ENCODE results near the gene NFKBIB. TPM values are rescaled to one million over a fixed set of nuclear protein-coding genes. Genes with fewer than 3 reads are reported as not detected.
A peak's percentile ranks its signal among the peaks of the same experiment; 100 is the strongest.
"Not testable (repeated sequence)": the region's sequence is repeated elsewhere in the genome, so short reads cannot be mapped to it uniquely, and the experiment has no call there.

The NFKBIB gene, protein sequence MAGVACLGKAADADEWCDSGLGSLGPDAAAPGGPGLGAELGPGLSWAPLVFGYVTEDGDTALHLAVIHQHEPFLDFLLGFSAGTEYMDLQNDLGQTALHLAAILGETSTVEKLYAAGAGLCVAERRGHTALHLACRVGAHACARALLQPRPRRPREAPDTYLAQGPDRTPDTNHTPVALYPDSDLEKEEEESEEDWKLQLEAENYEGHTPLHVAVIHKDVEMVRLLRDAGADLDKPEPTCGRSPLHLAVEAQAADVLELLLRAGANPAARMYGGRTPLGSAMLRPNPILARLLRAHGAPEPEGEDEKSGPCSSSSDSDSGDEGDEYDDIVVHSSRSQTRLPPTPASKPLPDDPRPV
- 10 to 100 TPM; 16.0 to 20.6 (median 18.6) TPM for total RNA-seq
- polyA plus RNA-seq: 28.9 TPM
- long read RNA-seq, donor 1, transcript NFKBIB-204 (5 exons, 1,929 nt): major isoform, 25 of 42 reads
- long read RNA-seq, donor 1, transcript NFKBIB-203 (5 exons, 2,200 nt): minor isoform, 6 of 42 reads
- long read RNA-seq, donor 1, transcript NFKBIB-201 (6 exons, 1,159 nt): minor isoform, 7 of 42 reads
- long read RNA-seq, donor 1, partial matches to known transcripts: 3 of 42 reads
- long read RNA-seq, donor 1, other reads (novel, unspliced or antisense): 1 of 42 reads
- long read RNA-seq, donor 2, transcript NFKBIB-201 (6 exons, 1,159 nt): major isoform, 7 of 15 reads
- long read RNA-seq, donor 2, transcript NFKBIB-204 (5 exons, 1,929 nt): minor isoform, 6 of 15 reads
- long read RNA-seq, donor 2, partial matches to known transcripts: 2 of 15 reads
- long read RNA-seq, donor 2, other reads (novel, unspliced or antisense): 0 of 15 reads
- long read RNA-seq, donor 3, transcript NFKBIB-201 (6 exons, 1,159 nt): minor isoform, 5 of 37 reads
- long read RNA-seq, donor 3, transcript NFKBIB-204 (5 exons, 1,929 nt): major isoform, 28 of 37 reads
- long read RNA-seq, donor 3, partial matches to known transcripts: 0 of 37 reads
- long read RNA-seq, donor 3, other reads (novel, unspliced or antisense): 2 of 37 reads
- long read RNA-seq, donor 4, transcript NFKBIB-204 (5 exons, 1,929 nt): major isoform, 8 of 17 reads
- long read RNA-seq, donor 4, partial matches to known transcripts: 3 of 17 reads
- long read RNA-seq, donor 4, other reads (novel, unspliced or antisense): 1 of 17 reads

DNA sequence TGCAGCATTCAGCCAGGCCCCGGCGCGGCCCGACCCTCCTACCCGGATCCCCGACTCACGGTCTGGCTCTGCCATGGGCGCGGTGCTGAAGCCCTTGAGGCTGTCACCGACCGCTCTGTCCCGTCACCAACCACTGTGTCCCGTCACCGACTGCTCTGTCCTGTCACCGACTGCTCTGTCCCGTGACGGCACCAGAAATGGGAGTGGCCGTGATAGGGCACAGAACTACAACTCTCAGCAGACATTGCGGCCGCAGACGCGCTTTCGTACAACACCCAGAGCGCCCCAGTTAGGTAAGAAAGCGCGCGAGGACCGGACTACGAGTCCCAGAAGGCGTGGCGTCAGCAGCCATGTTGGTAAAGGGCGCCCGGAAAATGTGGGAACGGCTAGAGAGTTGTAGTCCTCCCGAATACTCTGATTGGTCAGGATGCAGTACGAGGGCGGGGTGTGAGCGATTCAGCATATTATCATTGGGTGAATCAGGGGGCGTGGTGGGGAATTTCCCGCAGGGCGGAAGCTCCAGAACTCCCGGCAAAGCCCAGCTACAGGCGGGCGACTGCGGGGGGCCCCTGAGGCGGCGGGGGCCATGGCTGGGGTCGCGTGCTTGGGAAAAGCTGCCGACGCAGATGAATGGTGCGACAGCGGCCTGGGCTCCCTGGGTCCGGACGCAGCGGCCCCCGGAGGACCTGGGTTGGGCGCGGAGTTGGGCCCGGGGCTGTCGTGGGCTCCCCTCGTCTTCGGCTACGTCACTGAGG, at the start of gene NFKBIB, which contains the start of gene SIRT2:
Gene NFKBIB (plus strand): TSS at position 523 of the 755 bp plus-strand sequence. CDS start 64 bp downstream, at position 587.
Gene SIRT2 (minus strand): TSS at position 172 of the 755 bp plus-strand sequence. CDS start 97 bp downstream, at position 75.
- Histone ChIP-seq H3K4me1 (ENCODE audit: control insufficient read depth, insufficient read depth, low read length) (peaks cover 3% of the 10 kb centered on the region), H3K9me3 (ENCODE audit: control insufficient read depth, low read length) (no peaks in the 10 kb centered on the region), H3K4me3 (ENCODE audit: low read length) (peak within 1 kb of the TSS; percentile 70), H3K27me3 (ENCODE audit: control insufficient read depth, insufficient read depth) (no peaks in the 10 kb centered on the region), H3K27ac (ENCODE audit: low read length) (peak within 1 kb of the TSS; percentile 87)
- ATAC-seq (peak; percentile 98 to 99), DNase-seq (peak; percentile 100)
- WGBS: under 1% methylated on average over 64 of the region's 64 CpGs
- intact Hi-C loops (cut with DNase I): no loop called here

DNA sequence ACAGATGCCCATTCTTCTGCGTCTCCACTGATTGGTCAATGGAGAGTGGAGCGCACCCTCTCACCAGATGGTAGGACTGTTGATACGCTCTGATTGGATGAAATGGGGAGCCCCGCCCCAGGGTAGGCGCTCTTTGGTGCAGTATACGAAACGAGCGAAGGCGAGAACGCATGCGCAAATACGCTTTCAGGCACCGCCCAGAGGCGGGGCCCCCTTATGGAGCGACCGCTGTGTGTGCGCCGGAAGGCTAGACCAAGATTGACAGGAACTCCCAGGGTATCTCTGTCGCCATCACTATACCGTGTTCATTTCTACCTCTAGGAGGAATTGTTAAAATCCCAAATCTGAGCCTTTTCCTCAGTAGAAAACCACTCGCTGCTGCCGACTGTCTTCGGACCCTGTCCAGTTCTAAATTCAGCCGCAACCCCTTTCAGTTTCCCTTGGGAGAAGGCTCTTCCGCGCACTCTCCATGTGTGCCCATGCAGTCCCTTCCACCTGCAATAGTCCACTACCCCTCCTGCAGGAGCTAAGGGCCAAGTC, 49.3 kb upstream of the NFKBIB start:
- peaks cover 8% of the 10 kb centered on the region for H3K4me1 ChIP-seq (ENCODE audit: control insufficient read depth, insufficient read depth, low read length)
- WGBS: under 1% methylated on average over 26 of the region's 26 CpGs
- peak overlapping the region; percentile 58 for H3K4me3 ChIP-seq (ENCODE audit: low read length)
- no peaks in the 10 kb centered on the region for H3K27me3 ChIP-seq (ENCODE audit: control insufficient read depth, insufficient read depth)
- ATAC-seq (peak; percentile 91 to 92), DNase-seq (peak in 2 of 3 donors; percentile 99 to 100)
- intact Hi-C loops (cut with DNase I): loop anchor here in 1 of 4 donors (5.0 kb wide), 1 partner anchor 82 kb away; the partner anchor contains the start of genes MRPS12 and SARS2
- no peaks in the 10 kb centered on the region for H3K9me3 ChIP-seq (ENCODE audit: control insufficient read depth, low read length)
- peak overlapping the region; percentile 98 for H3K27ac ChIP-seq (ENCODE audit: low read length)

DNA sequence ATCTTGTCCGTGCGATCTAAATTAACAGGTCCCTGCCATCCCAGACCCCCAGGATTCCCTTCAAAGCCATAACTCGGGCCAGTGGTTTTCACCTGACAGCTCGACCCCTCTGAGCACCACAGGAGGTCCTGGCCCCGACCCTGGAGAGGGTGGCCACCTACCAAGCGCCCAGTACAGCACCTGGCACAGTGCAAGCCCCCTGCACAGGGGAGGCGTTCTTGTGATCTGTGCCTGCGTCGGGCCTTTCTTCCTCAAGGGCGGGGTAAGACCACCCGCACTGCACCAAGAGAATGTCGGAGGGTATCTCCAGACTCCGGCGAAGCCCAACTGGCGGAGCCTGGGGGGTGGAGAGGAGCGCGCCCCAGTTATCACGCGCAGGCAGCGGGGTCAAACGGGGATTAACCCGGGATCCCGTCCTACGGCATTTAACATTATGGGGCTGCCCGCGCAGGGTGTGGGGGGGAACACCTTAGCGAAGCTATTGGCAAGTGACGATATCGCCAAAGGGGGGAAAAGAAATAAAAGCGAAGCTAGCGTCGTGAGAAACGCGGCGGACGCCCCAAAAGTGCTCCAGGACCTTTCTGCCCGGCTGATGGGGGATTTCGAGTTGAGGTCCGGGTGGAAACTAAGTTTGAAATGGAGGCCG, 48.7 kb upstream of the NFKBIB start:
- DNase-seq (peak; percentile 50 to 80 (median 78)), ATAC-seq (peak in 1 of 2 donors; percentile 0)
- Histone ChIP-seq H3K4me3 (ENCODE audit: low read length) (peak overlapping the region; percentile 58), H3K9me3 (ENCODE audit: control insufficient read depth, low read length) (no peaks in the 10 kb centered on the region), H3K4me1 (ENCODE audit: control insufficient read depth, insufficient read depth, low read length) (peaks cover 8% of the 10 kb centered on the region), H3K27ac (ENCODE audit: low read length) (peak overlapping the region; percentile 98), H3K27me3 (ENCODE audit: control insufficient read depth, insufficient read depth) (no peaks in the 10 kb centered on the region)
- 3% methylated on average over 40 of the region's 40 CpGs for WGBS
- intact Hi-C loops (cut with DNase I): loop anchor here in 1 of 4 donors (5.0 kb wide), 1 partner anchor 81 kb away; the partner anchor contains the start of genes MRPS12 and SARS2

DNA sequence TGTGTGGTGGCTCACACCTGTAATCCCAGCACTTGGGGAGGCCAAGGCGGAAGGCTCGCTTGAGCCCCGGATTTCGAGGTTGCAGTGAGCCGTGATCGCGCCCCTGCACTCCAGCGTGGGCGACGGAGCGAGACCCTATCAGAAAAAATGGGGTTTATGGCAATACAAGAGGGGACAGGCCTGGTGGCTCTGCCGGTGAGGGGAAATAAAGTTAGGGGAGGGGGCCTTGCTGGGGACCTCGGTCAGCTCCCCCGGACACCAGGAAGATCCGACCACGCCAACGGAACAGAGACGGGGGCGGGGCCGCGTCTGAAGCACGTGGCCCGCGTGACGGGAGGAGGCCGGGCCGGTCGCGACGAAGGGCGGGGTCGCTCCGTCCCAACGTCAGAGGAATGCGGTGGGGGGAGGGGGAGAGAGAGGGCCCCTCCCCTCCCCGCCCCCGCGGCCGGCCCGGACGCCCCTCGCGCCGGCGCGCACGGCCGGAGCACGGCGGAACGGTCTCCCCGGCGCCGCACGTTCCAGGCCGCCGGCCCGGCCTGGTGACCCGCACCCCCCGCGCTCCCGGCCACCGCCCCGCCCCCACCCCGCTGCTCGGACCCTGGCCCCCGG, 48.0 kb upstream of the NFKBIB start:
- H3K9me3 ChIP-seq (ENCODE audit: control insufficient read depth, low read length): no peaks in the 10 kb centered on the region
- H3K27me3 ChIP-seq (ENCODE audit: control insufficient read depth, insufficient read depth): no peaks in the 10 kb centered on the region
- peaks cover 8% of the 10 kb centered on the region for H3K4me1 ChIP-seq (ENCODE audit: control insufficient read depth, insufficient read depth, low read length)
- H3K27ac ChIP-seq (ENCODE audit: low read length): peak overlapping the region; percentile 98
- DNase-seq (peak; percentile 96 to 98 (median 98)), ATAC-seq (peak; percentile 60 to 62)
- WGBS: under 1% methylated on average over 62 of the region's 67 CpGs
- intact Hi-C loops (cut with DNase I): loop anchor here in 1 of 4 donors (5.0 kb wide), 1 partner anchor 81 kb away; the partner anchor contains the start of genes MRPS12 and SARS2
- H3K4me3 ChIP-seq (ENCODE audit: low read length): peak overlapping the region; percentile 85

DNA sequence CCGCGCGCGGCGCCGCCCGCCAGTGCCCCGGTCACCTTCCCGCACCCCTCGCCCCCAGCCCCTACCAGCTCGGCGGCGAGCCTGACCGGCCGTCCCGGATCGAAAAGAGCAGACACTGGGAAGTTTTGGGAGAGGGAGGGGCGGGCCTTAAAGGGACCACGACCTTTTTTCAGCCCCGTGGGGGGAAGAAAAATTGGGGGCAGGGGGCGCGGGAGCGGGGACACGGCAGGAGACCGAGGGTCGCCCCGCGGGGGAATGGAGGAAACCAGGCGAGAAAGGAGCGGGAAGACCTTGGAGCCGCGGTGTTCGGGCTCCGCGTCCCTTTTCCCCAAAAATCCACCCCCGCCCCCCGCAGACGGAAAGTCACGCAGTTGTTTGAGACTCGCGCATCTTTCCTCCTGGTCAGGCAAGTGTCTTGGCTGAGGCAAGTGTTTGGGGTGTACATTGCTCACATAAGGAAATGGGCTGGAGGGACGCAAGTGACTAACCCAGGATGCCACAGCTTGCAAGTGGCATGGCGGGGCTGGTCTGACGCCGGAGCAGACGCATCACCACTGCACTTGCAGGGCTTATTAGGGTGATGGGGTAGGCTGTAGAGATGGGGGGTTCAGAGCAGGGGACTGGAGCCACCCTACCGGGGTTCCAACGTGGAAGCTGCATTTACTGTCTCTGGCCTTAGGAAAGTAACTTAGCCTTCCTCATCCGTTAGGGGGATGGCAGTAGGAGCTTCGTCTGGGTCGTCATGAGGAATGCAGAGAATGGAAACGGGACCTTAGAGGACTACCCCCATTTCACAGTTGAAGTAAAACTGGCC, 47.3 kb upstream of the NFKBIB start:
- Histone ChIP-seq H3K27me3 (ENCODE audit: control insufficient read depth, insufficient read depth) (no peaks in the 10 kb centered on the region), H3K4me1 (ENCODE audit: control insufficient read depth, insufficient read depth, low read length) (peaks cover 7% of the 10 kb centered on the region), H3K27ac (ENCODE audit: low read length) (peak overlapping the region; percentile 92), H3K4me3 (ENCODE audit: low read length) (peak overlapping the region; percentile 85), H3K9me3 (ENCODE audit: control insufficient read depth, low read length) (no peaks in the 10 kb centered on the region)
- DNase-seq: peak in 2 of 3 donors; percentile 75 to 86
- no peak for ATAC-seq
- intact Hi-C loops (cut with DNase I): loop anchor here in 1 of 4 donors (5.0 kb wide), 1 partner anchor 80 kb away; the partner anchor contains the start of genes MRPS12 and SARS2
- WGBS: under 1% methylated on average over 52 of the region's 52 CpGs

DNA sequence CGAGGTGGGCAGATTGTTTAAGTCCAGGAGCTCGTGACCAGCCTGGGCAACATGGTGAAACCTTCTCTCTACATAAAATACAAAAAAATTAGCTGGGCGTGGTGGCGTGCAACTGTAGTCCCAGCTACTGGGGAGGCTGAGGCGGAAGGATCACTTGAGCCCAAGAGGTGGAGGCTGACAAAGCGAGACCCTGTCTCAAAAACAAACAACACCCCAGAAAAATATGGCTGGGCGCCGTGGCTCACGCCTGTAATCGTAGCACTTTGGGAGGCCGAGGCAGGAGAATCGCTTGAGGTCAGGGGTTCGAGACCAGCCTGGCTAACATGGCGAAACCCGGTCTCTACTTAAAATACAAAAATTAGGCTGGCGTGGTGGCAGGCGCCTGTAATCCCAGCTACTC, 46.6 kb upstream of the NFKBIB start:
- H3K4me3 ChIP-seq (ENCODE audit: low read length): no peak overlapping the region
- WGBS: 91% methylated on average over 17 of the region's 17 CpGs
- H3K27me3 ChIP-seq (ENCODE audit: control insufficient read depth, insufficient read depth): no peaks in the 10 kb centered on the region
- peaks cover 3% of the 10 kb centered on the region for H3K4me1 ChIP-seq (ENCODE audit: control insufficient read depth, insufficient read depth, low read length)
- no peak overlapping the region for H3K27ac ChIP-seq (ENCODE audit: low read length)
- intact Hi-C loops (cut with DNase I): loop anchor here in 1 of 4 donors (5.0 kb wide), 1 partner anchor 79 kb away; the partner anchor contains the start of genes MRPS12 and SARS2
- no peaks in the 10 kb centered on the region for H3K9me3 ChIP-seq (ENCODE audit: control insufficient read depth, low read length)
- ATAC-seq: no peak
- peak in 1 of 3 donors; percentile 57 for DNase-seq

DNA sequence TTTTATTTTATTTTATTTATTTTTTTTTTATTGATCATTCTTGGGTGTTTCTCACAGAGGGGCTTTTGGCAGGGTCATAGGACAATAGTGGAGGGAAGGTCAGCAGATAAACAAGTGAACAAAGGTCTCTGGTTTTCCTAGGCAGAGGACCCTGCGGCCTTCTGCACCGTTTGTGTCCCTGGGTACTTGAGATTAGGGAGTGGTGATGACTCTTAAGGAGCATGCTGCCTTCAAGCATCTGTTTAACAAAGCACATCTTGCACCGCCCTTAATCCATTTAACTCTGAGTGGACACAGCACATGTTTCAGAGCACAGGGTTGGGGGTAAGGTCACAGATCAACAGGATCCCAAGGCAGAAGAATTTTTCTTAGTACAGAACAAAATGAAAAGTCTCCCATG, 44.8 kb upstream of the NFKBIB start:
- not testable (repeated sequence) for H3K9me3 ChIP-seq (ENCODE audit: control insufficient read depth, low read length); H3K4me1 ChIP-seq (ENCODE audit: control insufficient read depth, insufficient read depth, low read length); H3K27me3 ChIP-seq (ENCODE audit: control insufficient read depth, insufficient read depth); DNase-seq; H3K27ac ChIP-seq (ENCODE audit: low read length); H3K4me3 ChIP-seq (ENCODE audit: low read length); ATAC-seq
- WGBS: 67% methylated on average over 3 of the region's 3 CpGs
- intact Hi-C loops (cut with DNase I): loop anchor here in 1 of 4 donors (5.0 kb wide), 1 partner anchor 77 kb away; the partner anchor contains the start of genes MRPS12 and SARS2

DNA sequence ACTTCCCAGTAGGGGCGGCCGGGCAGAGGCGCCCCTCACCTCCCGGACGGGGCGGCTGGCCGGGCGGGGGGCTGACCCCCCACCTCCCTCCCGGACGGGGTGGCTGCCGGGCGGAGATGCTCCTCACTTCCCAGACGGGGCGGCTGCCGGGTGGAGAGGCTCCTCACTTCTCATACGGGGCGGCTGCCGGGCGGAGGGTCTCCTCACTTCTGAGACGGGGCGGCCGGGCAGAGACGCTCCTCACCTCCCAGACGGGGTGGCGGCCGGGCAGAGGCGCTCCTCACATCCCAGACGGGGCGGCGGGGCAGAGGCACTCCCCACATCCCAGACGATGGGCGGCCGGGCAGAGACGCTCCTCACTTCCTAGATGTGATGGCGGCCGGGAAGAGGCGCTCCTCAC, 44.0 kb upstream of the NFKBIB start:
- H3K4me1 ChIP-seq (ENCODE audit: control insufficient read depth, insufficient read depth, low read length); H3K27ac ChIP-seq (ENCODE audit: low read length); H3K9me3 ChIP-seq (ENCODE audit: control insufficient read depth, low read length); H3K27me3 ChIP-seq (ENCODE audit: control insufficient read depth, insufficient read depth); ATAC-seq; DNase-seq; intact Hi-C loops (cut with DNase I); H3K4me3 ChIP-seq (ENCODE audit: low read length): not testable (repeated sequence)
- WGBS: 95% methylated on average over 24 of the region's 37 CpGs

Data from right cardiac atrium (tissue), 5 donors.